GM21447 (cell line): Measurements from ENCODE around the gene DNASE2.
"Not testable (repeated sequence)": the region's sequence is repeated elsewhere in the genome, so short reads cannot be mapped to it uniquely, and the experiment has no call there.

Experiments used
- ATAC-seq: cut with Tn5 transposase; IDR thresholded peaks from one replicate; pipeline ENCODE4 v1.9.1; 2021; ENCODE audit not compliant: unreplicated experiment

DNASE2 gene

DNA sequence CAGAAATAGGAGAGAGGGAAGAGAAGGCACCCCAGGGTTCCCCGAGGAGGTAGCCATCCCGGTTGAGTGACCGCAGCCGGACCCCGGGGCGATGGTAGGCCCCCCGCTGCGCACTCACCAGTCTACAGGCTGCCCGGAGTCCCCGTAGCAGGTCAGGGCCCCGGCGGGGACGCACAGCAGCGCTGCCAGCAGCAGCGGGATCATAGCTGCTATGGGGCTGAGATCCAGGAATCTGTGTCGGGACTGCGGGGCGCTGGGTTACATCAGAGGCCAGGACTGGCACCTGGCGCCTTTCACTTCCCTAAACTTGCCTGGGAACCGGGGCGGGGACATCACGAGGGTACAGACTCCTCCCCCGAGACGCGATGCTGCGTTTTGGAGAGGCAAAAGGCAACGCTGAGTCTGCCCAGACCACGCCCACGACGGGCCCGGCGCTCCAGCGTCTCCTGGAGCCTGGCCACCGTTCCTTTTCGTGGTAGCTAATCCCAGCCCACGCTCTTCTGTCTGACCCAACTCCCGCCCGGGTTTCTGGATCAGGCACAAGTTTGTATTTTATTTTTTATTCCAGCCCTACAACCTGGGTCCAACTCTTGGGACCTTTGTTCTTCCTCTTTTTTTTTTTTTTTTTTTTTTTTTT lies at the start of gene DNASE2:
Gene DNASE2 (minus strand): TSS at position 278 of the 637 bp plus-strand sequence. CDS start 74 bp downstream, at position 204.
- peak; percentile 82 for ATAC-seq

DNA sequence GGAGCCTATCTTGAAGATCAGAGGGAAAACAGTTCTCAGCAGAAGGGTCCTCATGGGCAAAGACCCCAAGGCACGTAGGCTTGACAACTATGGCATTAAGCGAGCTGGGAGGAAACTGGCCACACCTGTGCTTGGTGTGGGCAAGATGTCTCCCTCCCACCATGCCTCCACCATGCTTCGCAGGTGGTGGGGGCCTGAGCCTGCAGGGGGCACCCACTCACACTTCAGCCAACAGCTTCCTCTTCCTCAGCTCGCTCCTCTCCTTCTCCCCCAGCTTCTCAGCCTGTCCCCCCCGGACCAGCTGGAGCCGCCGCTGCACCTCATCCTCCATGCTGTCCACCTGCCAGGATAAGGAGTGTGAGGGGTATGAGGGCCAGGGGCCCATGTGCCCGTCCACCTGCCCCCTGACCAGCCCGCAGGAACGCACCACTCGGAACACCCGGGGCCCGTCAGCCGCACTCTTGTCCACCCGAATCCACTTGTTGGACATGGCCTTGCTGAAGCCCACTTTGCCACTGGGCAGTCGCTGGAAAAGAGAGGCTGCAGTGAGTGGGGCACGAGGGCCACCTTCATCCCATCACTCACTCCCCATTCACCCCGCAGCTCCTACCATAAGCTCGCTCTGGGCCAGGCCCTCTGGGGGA lies 48.9 kb upstream of the DNASE2 start:
- no peak for ATAC-seq

DNA sequence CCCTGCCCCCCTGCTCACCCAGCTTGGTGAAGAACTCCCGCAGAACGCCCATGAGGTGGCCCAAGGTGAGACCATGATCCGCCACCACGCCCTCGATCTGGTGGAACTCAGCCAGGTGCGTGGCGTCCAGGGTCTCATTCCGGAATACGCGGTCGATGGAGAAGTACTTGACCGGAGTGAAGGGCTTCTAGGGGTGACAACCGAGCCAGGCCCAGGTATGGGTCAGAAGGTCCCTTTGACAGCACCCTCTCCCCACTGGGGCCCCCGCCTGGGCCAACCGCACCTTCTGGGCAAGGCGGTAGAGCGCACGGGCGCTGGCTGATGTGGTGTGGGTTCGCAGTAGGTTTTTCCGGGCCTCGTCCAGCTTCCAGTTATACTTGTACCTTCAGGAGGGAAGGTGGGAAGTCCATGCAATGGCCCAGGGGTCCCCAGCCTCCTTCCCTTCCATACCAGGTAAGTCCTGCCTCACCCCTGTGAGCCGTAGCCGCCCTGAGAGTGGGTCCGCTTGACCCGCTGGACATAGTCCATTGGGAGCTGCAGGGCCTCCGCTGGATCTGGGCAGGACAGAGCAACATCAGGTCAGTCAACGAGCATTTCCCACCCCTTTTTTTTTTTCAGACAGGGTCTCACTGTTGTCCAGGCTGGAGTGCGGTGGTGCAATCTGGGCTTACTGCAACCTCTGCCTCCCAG lies 43.5 kb upstream of the DNASE2 start:
- ATAC-seq: no peak

DNA sequence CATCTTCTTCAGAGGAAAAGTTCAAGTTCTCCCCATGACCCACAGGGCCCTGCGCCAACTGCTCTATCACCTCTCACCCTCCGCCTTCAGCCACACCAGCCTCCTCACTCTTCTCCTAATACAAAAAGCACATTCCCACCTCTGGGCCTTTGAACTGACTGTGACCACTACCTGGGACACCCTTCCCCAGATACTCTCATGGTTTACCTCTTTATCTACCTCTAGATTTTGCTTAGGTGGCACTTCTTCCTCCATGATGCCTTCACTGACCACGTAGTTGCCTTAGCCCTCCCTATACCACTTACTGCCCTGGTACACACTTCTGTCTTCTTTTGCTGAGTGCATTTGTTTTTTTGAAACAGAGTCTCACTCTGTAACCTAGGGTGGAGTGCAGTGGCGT lies 41.7 kb upstream of the DNASE2 start:
- no peak for ATAC-seq

DNA sequence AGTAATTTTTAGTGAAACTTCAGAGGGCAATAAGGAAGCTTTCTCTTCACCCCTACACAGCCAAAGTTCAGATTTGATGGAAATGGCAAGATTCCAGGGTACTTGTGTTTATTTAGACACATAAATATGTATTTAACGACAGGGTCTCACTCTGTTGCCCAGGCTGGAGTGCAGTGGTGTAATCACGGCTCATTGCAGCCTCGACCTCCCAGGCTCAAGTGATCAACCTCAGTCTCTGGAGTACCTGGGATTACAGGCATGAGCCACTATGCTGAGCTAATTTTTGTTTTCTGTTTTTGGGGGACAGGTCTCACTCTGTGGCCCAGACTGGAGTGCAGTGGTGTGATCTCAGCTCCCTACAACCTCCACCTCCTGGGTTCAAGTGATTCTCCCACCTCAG lies 39.8 kb upstream of the DNASE2 start:
- no peak for ATAC-seq

GRCh38 chr19:12918253-12918652 lies 37.0 kb upstream of the DNASE2 start:
- ATAC-seq: no peak

GRCh38 chr19:12915860-12916259 lies 34.6 kb upstream of the DNASE2 start:
- ATAC-seq: not testable (repeated sequence)

GRCh38 chr19:12913851-12914690 lies 32.8 kb upstream of the DNASE2 start:
- ATAC-seq: no peak

GRCh38 chr19:12913011-12913561 lies 31.8 kb upstream of the DNASE2 start:
- ATAC-seq: no peak

DNA sequence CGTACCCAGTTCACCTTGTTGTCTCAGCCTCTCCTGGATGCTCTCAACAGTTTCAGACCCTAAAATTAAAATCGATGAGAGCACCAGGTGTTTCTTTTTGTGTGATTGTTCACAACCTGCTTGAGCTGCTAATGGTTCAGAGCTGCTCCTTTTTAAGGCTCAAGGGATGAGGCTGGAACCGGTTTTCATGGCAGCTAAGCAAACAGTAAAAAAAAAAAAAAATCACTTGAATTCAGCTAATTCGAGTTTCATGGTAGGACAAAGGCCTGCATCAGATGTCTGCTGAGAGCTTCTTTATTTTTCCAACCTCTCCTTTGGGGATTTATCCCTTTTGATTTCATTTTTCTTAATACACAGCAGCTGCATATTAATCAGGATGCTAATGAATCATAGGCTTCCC lies 31.3 kb upstream of the DNASE2 start:
- no peak for ATAC-seq

GRCh38 chr19:12907166-12907565 lies 25.9 kb upstream of the DNASE2 start:
- no peak for ATAC-seq

DNA sequence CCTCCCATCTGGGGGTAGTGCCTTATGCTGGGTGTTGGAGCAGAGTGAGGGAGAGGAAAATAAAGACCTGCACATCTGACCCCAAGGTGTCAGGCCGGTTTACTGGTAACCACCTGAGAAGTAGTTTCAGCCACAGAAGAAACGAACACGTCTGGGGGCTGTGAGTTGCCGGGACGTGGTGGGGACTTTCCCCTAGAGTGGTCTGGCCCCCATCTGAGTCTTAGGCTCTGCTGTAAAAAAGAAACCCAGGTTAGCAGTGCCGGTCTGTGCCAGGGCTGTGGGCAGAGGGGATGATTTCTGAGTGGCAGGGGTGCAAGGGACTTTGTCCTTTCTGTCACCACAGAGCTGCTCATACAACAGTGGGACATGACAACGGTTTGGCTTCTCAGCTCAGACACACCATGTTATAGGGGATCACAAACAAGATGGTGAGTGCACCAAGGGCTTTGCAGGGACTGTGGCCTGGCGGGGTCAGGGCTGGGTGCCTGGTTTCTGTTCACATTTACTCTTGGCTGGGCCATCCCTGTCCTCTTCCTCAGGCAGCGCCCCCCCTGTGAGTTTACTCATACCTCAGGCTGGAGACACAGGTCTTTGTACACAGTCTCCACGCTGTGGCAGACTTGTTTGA lies 18.8 kb upstream of the DNASE2 start:
- peak; percentile 82 for ATAC-seq

GRCh38 chr19:12896460-12896859 lies 15.2 kb upstream of the DNASE2 start:
- ATAC-seq: no peak

GRCh38 chr19:12893582-12893981 lies 12.3 kb upstream of the DNASE2 start:
- no peak for ATAC-seq

- no peak for ATAC-seq
Observed at GRCh38 chr19:12891553-12892021, 10.3 kb upstream of the DNASE2 start.

- ATAC-seq: peak; percentile 92
Observed at GRCh38 chr19:12890787-12891552, 9.7 kb upstream of the DNASE2 start, which contains the start of gene GCDH. GCDH (plus strand) TSS chr19:12891160; CDS start chr19:12891305, 145 bp downstream.

DNA sequence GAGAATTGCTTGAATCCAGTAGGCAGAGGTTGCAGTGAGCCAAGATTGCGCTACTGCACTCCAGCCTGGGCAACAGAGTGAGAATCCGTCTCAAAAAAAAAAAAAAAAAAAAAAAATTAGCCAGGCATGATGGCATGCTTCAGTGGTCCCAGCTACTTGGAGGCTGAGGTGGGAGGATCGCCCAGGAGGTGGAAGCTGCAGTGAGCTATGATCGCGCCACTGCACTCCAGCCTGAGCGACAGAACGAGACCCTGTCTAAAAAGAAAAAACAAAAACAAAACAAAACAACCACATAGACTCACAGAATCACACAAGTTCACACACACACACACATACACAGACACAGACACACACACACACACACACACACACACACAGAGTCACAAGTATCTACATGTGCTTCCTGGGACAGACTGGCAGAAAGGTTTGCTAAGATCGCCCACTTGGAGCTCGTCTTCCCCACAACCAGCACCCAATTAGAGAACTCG lies 9.1 kb upstream of the DNASE2 start:
- ATAC-seq: not testable (repeated sequence)

DNA sequence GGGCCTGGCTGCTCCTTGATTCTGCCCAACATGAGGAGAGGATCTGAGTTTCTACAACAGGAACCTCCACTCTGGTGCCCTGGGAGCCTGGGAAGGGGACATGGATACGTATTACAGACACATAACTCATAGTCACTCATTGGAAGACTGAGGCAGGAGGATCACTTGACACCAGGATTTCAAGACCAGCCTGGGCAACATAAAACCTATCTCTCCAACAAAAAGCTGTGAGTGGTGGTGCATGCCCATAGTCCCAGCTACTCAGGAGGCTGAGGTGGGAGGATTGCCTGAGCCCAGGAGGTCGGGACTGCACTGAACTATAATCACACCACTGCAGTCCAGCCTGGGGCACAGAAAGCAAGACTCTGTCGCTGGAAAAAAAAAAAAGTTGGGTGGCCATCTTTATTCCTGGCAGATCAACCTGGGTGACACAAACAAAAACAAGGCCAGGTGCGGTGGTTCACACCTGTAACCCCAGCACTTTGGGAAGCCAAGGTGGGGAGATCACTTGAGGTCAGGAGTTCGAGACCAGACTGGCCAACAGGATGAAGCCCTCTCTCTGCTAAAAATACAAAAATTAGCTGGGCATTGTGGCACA lies 6.9 kb upstream of the DNASE2 start:
- no peak for ATAC-seq
